ENCODE measurements around the gene ITGBL1. TPM values are rescaled to one million over a fixed set of nuclear protein-coding genes. Genes with fewer than 3 reads are reported as not detected.

ITGBL1 gene
- total and polyA plus RNA-seq, 2 experiments from 2014 or later: 332 to 462 TPM

DNA sequence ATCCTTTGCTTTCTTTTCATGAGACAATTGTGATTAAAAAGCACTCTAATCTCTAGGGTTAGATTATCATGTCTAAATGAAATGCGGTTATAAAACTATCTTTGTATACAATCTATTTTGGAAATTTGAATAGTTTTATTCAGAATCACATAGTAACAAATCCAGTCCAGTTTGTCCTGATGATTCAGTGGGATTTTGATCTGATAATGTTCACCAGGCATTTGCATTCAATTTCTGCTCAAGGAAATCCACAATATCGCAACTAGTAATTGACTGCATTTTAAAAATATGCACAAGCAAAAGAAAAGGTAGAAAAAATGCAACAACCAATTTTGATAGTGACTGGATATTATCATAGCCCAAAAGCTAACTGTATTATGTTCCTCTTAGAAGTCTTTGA, 63.8 kb downstream of the ITGBL1 start:
- peak overlapping the region; percentile 3 for H3K27ac ChIP-seq
- H3K27me3 ChIP-seq (replicated peaks; ENCODE audit: insufficient read depth): no peaks in the 10 kb centered on the region
- whole genome bisulfite sequencing, 2 experiments (ENCODE audit: low coverage in 1 of 2, low lambda C conversion rate in 2 of 2, missing lambda C conversion rate in 2 of 2): 73 to 82% methylated on average over 2 of the region's 2 CpGs
- no peak for TF ChIP-seq EZH2 (IDR thresholded peaks at IDR 0.05; ENCODE audit: insufficient read depth, poor library complexity, severe bottlenecking)
- no peak for TF ChIP-seq EZH2phosphoT487 (IDR thresholded peaks at IDR 0.05; ENCODE audit: insufficient read depth, low read depth)
- H2AFZ ChIP-seq: no peak overlapping the region
- H3K36me3 ChIP-seq (ENCODE audit: low read depth): no peaks in the 10 kb centered on the region
- peak overlapping the region; percentile 29 for H3K4me2 ChIP-seq (ENCODE audit: unreplicated experiment)
- peaks cover 4% of the 10 kb centered on the region; the same call in 1 of the 2 replicates for H4K20me1 ChIP-seq (ENCODE audit: insufficient read depth)
- in situ Hi-C loops (cut with MboI): no loop called here
- DNase-seq: peak; percentile 30
- H3K4me3 ChIP-seq: no peak overlapping the region
- peaks cover 59% of the 10 kb centered on the region for H3F3A ChIP-seq (ENCODE audit: insufficient read depth)
- no peak overlapping the region for H3K9ac ChIP-seq
- peaks cover 75% of the 10 kb centered on the region for H3K4me1 ChIP-seq (ENCODE audit: insufficient read depth)
- H3K9me2 ChIP-seq (ENCODE audit: insufficient read depth): no peaks in the 10 kb centered on the region
- H3K9me3 ChIP-seq (ENCODE audit: low read depth): no peaks in the 10 kb centered on the region
- peaks cover 97% of the 10 kb centered on the region for H3K79me2 ChIP-seq (ENCODE audit: insufficient read depth)

DNA sequence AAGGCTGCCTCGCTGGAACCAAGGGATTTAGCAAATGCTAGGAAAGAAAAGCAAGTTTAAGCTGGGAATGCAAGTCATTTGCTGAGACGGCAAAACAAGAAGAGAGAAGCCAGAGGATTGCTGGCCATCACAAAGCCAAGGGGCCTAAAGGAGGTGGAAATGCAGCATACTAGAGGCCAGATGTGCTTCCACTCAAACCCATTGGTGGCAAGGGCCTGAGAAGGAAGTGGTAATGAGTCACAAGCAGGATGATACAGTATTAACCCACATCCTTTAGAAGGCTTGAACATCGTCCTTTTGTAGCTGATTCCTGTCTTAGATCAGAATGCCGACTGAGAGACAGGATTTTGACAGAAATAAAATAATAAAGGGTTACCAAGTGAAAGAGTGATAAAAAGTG, 68.2 kb downstream of the ITGBL1 start:
- peak overlapping the region; percentile 46 for H3K4me2 ChIP-seq (ENCODE audit: unreplicated experiment)
- no peaks in the 10 kb centered on the region for H3K9me2 ChIP-seq (ENCODE audit: insufficient read depth)
- peak; percentile 80 for DNase-seq
- peak overlapping the region; percentile 12; the same call in 1 of the 2 replicates for H3K4me3 ChIP-seq
- no peaks in the 10 kb centered on the region for H4K20me1 ChIP-seq (ENCODE audit: insufficient read depth)
- H3K9ac ChIP-seq: no peak overlapping the region
- no peaks in the 10 kb centered on the region for H3K36me3 ChIP-seq (ENCODE audit: low read depth)
- H3K9me3 ChIP-seq (ENCODE audit: low read depth): no peaks in the 10 kb centered on the region
- H3K27ac ChIP-seq: peak overlapping the region; percentile 41
- H3F3A ChIP-seq (ENCODE audit: insufficient read depth): peaks cover 61% of the 10 kb centered on the region
- in situ Hi-C loops (cut with MboI): no loop called here
- H2AFZ ChIP-seq: no peak overlapping the region
- H3K79me2 ChIP-seq (ENCODE audit: insufficient read depth): peaks cover 90% of the 10 kb centered on the region
- H3K4me1 ChIP-seq (ENCODE audit: insufficient read depth): peaks cover 68% of the 10 kb centered on the region
- H3K27me3 ChIP-seq (replicated peaks; ENCODE audit: insufficient read depth): no peaks in the 10 kb centered on the region
- TF ChIP-seq EZH2 (IDR thresholded peaks at IDR 0.05; ENCODE audit: insufficient read depth, poor library complexity, severe bottlenecking): no peak
- TF ChIP-seq EZH2phosphoT487 (IDR thresholded peaks at IDR 0.05; ENCODE audit: insufficient read depth, low read depth): no peak
- 36 to 39% methylated on average over 4 of the region's 4 CpGs for WGBS, 2 experiments (ENCODE audit: low coverage in 1 of 2, low lambda C conversion rate in 2 of 2, missing lambda C conversion rate in 2 of 2)

DNA sequence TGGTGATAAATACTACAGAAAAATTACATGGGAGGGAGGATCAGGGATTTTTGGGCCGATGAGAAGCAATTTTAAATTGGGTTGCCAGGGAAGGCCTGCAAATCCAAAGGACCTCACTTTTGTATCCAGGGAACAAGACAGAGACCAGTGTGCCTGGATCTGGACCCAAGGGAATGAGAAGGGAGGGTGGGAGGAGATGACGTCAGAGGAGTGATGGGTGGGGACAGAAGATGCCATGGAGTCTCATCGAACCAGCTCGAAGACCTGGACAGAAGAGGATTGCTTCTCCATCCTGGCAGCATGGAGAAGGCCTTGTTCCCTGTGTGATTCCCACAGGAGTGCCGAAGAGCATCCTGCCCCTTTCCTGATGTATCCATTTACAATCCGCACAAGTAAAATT, 68.9 kb downstream of the ITGBL1 start:
- H3K79me2 ChIP-seq (ENCODE audit: insufficient read depth): peaks cover 87% of the 10 kb centered on the region
- no peaks in the 10 kb centered on the region for H3K27me3 ChIP-seq (replicated peaks; ENCODE audit: insufficient read depth)
- H3K36me3 ChIP-seq (ENCODE audit: low read depth): no peaks in the 10 kb centered on the region
- H3K9me3 ChIP-seq (ENCODE audit: low read depth): no peaks in the 10 kb centered on the region
- H3K9me2 ChIP-seq (ENCODE audit: insufficient read depth): no peaks in the 10 kb centered on the region
- peak overlapping the region; percentile 46 for H3K4me2 ChIP-seq (ENCODE audit: unreplicated experiment)
- TF ChIP-seq EZH2 (IDR thresholded peaks at IDR 0.05; ENCODE audit: insufficient read depth, poor library complexity, severe bottlenecking): no peak
- TF ChIP-seq EZH2phosphoT487 (IDR thresholded peaks at IDR 0.05; ENCODE audit: insufficient read depth, low read depth): no peak
- H2AFZ ChIP-seq: no peak overlapping the region
- no peak for DNase-seq
- no peak overlapping the region for H3K9ac ChIP-seq
- H3K4me1 ChIP-seq (ENCODE audit: insufficient read depth): peaks cover 61% of the 10 kb centered on the region
- peaks cover 54% of the 10 kb centered on the region for H3F3A ChIP-seq (ENCODE audit: insufficient read depth)
- no peaks in the 10 kb centered on the region for H4K20me1 ChIP-seq (ENCODE audit: insufficient read depth)
- peak overlapping the region; percentile 41 for H3K27ac ChIP-seq
- H3K4me3 ChIP-seq: no peak overlapping the region
- in situ Hi-C loops (cut with MboI): no loop called here
- WGBS, 2 experiments (ENCODE audit: low coverage in 1 of 2, low lambda C conversion rate in 2 of 2, missing lambda C conversion rate in 2 of 2): 81 to 83% methylated on average over 6 of the region's 6 CpGs

DNA sequence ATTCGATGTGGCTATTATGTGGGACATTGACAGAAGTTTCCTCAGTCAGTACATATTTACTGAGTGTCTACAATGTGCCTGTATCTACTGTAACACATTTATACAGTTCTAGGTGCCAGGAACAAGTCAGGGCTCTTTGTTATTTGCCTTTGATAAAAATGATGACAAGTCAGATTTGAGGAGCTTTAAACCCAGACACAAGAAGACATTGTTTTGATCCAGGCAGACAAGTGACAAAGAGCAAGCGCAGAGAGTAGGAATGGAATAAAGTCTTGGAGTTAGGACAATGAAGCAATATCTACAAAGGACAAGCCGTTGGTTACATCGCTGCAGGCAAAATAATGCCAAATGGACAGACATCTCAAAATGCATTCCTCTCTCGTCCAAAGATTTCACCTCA, 70.1 kb downstream of the ITGBL1 start:
- TF ChIP-seq EZH2 (IDR thresholded peaks at IDR 0.05; ENCODE audit: insufficient read depth, poor library complexity, severe bottlenecking) (no peak), EZH2phosphoT487 (IDR thresholded peaks at IDR 0.05; ENCODE audit: insufficient read depth, low read depth) (no peak)
- no peak for DNase-seq
- Histone ChIP-seq H3K79me2 (ENCODE audit: insufficient read depth) (peaks cover 84% of the 10 kb centered on the region), H3K9me3 (ENCODE audit: low read depth) (no peaks in the 10 kb centered on the region), H3K9me2 (ENCODE audit: insufficient read depth) (no peaks in the 10 kb centered on the region), H3K27me3 (replicated peaks; ENCODE audit: insufficient read depth) (no peaks in the 10 kb centered on the region), H3K9ac (no peak overlapping the region), H2AFZ (no peak overlapping the region), H3K4me1 (ENCODE audit: insufficient read depth) (peaks cover 58% of the 10 kb centered on the region), H3K4me3 (no peak overlapping the region), H3K27ac (0 out of 2 replicates have a peak overlapping the region, but pooled peaks have one; percentile 62), H3K4me2 (ENCODE audit: unreplicated experiment) (no peak overlapping the region), H4K20me1 (ENCODE audit: insufficient read depth) (no peaks in the 10 kb centered on the region), H3F3A (ENCODE audit: insufficient read depth) (peaks cover 57% of the 10 kb centered on the region), H3K36me3 (ENCODE audit: low read depth) (no peaks in the 10 kb centered on the region)
- 48 to 49% methylated on average over 5 of the region's 5 CpGs for WGBS, 2 experiments (ENCODE audit: low coverage in 1 of 2, low lambda C conversion rate in 2 of 2, missing lambda C conversion rate in 2 of 2)
- in situ Hi-C loops (cut with MboI): no loop called here
